DMS153 treated with DMSO at 0.1 percent for 48 hours (cell line): ENCODE results near the gene KCNIP4.

Experiments used
- DNase-seq: peaks from one replicate; lab custom pipeline; 2025; ENCODE audit not compliant: unreplicated experiment; lab: John Stamatoyannopoulos, UW

Gene KCNIP4

DNA sequence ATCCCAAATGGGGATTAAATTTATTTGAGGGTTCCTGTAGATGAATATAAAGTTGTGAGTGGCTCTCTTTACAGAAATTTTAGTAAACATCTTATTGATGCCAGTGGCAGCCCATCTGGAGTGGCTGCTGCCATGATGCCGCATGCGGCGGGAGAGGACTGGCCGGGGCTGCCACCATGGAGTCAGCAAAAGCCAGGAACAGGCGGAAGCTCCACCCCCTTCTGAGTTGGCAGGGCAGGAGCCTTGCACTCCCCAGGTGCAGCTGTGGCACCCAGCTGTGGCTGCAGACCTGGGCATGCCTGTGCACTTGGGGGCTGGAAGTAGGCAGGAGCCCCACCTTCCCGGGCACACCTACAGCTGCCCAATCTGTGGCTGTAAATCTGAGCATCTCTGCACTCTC is 92.3 kb downstream of the KCNIP4 start:
- DNase-seq, result no peak

DNA sequence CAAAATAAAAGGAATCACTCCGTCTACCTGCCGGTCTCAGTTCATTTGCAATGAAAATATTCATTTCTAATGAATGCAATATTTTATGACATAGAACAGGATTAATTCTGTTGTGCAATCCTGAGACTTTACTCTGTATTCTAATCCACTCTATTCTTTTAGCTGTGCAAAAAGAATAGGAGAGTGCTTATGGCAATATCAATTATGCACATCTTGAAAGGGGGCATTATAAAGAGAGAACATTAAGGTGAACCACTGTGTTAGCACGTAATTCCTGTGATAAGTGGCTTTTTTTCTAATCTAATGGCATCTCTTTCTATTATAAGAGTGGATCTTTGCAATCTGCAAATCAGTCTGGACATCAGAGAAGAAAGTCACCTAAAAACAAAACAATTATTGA is 99.5 kb downstream of the KCNIP4 start:
- DNase-seq, result no peak

DNA sequence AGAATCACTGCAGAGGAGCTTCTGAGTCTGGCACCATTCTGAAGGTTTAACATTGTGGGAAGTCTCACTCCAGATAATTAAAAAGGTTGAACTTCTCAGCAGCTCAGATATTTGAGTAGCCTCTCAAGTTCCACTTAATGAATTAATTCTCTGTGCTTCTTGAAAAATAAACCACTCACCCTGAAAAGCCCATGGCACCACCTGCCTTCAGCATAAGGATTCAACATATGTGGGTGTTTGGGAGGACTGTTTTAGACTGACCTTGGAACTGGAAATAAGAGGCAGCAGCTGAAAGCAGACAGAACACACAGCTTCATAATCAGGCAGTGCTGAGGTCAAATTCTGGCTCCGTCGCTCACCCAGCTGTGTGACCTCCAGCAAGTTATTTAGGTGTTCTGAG is 100.6 kb downstream of the KCNIP4 start:
- DNase-seq, result no peak

- no peak for DNase-seq
These were observed 102.9 kb downstream of the KCNIP4 start for GRCh38 chr4:21845663-21846062.

- no peak for DNase-seq
These were observed 112.9 kb downstream of the KCNIP4 start for GRCh38 chr4:21835712-21836111.

- no peak for DNase-seq
These were observed 118.3 kb downstream of the KCNIP4 start for GRCh38 chr4:21830272-21830671.

DNA sequence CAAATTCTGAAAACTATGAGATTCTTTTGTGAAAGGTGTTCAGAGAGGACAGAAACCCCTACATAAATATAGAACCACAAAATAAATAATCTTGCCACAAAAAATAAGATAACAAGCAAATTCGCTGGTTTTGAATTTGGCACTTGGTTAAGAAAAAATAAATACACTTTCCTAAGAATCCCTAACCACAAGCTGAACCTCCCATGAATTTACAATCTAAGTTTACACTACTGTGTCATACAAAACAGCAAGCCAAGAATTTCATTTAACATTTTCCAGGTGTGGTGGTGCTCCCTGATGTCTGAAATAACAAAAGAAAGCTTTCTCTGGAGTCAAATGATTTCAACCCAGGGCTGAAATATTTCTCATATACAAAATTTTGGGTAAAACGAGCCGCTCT is 121.0 kb downstream of the KCNIP4 start:
- DNase-seq, result no peak

GRCh38 chr4:21826071-21826470 is 122.5 kb downstream of the KCNIP4 start:
- no peak for DNase-seq

- DNase-seq, result no peak
These were observed 129.5 kb downstream of the KCNIP4 start for GRCh38 chr4:21819086-21819485.

GRCh38 chr4:21815651-21816377 is 132.8 kb downstream of the KCNIP4 start:
- DNase-seq, result no peak

GRCh38 chr4:21811565-21811964 is 137.0 kb downstream of the KCNIP4 start:
- DNase-seq, result no peak

DNA sequence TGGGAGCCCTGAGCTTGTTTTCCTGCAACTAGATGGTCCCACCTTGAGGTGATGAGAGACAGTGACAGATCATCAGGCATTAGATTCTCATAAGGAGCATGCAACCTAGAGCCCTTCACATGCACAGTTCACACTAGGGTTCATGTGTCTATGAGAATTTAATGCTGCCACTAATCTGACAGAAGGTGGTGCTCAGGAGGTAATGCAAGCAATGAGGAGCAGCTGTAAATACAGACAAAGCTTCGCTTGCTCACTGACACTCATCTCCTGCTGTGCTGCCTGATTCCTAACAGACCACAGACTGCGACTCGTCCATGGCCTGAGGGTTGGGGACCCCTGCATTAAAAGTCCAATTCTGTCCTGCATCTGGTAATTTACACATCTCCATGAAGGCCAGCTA is 141.6 kb downstream of the KCNIP4 start:
- DNase-seq, result no peak

- no peak for DNase-seq
These were observed 146.2 kb downstream of the KCNIP4 start for GRCh38 chr4:21802406-21802805.

GRCh38 chr4:21801661-21802385 is 146.7 kb downstream of the KCNIP4 start:
- no peak for DNase-seq

GRCh38 chr4:21795091-21795490 is 153.5 kb downstream of the KCNIP4 start:
- DNase-seq, result no peak

- DNase-seq, result no peak
These were observed 155.8 kb downstream of the KCNIP4 start for GRCh38 chr4:21792736-21793135.

- DNase-seq, result peak; percentile 2
These were observed 158.0 kb downstream of the KCNIP4 start for GRCh38 chr4:21790438-21791029.

DNA sequence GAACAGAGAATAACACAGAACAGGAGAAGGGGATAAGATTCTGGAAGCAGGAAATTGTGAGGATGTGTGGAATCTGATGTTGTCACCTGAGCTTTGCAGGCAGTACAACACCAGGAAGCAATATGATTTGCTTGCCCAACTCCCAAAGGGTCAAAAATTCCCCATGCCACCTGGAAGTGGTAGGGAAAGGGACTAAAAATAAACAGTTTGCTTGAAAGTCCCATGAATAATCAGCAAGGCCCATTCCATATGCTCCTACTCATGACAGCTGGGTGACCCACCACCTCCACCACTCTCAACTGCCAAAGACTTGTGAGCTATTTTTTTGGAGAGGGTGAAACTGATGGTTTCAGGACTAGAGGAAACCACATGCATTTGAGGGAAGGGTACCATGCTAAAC is 168.4 kb downstream of the KCNIP4 start:
- DNase-seq, result no peak

DNA sequence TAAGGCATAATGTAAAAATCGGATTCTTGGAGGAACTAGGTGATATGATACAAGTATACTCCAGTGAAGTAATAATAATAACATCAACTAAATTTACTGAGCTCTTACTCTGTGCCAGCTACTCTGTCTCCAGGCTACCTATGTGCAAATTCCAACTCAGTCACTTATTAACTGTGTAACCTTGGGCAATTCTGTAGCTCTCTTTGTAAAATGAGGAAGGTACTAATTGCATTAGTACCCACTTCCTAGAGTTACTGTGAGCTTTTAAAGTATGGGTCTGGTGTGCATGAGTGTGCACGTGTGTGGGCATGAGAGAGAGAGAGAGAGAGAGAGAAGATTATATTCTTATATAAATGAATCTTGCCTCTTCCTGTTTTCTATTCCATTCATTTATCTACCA is 169.9 kb downstream of the KCNIP4 start:
- no peak for DNase-seq

DNA sequence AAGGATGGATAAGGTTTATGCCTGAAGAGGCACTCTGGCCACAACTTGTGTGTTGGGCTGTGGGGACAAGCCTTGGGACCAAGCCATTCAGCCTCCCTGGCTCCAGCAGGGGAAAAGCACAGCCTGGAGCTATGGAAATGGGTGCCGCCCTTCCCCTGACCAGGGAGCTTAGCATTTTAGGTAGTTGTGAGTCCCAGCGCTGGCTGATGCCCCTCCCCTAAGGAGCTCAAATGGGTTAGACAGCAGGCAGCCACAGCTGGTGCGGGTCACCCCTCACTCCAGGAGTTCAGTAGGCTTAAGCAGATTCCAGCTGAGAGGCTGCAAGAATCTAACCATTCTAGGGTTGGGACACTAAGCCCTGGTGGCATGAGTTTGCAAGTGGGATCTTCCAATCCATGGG is 172.9 kb downstream of the KCNIP4 start:
- DNase-seq, result no peak

- no peak for DNase-seq
These were observed 179.0 kb downstream of the KCNIP4 start for GRCh38 chr4:21769404-21770147.
